HTERT RPE-1 (cell line): ENCODE measurements around the gene OPN3.

Source experiments
- in situ Hi-C: fragments of 300-500 bp; cut with MboI; formaldehyde crosslinking; loops from 4 replicates; pipeline ENCODE4 v1.14.3; 2020; ENCODE audit warnings: low sequenced_read_pairs

The OPN3 gene

DNA sequence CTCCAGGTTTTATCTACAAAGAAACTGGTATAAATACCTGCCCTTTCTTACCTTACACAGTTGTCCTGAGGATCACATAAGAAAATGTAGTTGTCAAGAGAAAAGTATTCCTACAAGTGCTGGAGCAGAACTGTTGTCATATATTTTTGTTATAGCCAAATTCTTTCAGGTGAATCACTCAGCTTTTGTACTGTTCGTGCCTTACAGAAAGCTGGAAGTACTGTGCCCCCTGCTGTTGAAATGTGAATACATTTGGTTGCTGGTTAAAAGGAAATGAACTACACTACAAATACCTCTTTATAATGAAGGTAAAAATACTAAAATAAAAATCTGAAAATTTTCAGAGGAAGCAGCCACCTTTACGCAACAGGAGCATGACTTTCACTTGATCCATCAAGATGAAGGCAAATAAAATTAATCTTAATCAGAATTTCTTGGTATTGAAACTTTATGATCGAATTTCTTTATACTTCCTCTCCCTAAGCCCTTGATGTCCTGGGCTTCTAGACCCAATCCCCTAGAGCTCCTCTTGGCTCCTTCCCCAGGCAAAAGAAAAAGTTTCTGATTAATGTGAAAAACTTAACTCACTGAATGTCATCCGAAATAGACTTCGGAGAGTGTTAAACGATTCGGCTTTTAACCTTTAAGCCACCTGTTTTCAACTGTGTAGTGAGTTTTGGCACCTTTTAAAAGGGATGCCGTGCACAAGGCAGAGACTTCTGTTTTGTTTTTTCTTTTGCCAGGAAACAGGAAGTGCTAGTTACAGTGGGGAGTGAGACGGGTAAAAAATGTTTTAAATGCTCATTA, 12.5 kb downstream of the OPN3 start:
- in situ Hi-C loops: loop anchor here (25.0 kb wide), 1 partner anchor 210 kb away; the partner anchor contains the start of gene EXO1

- in situ Hi-C loops: loop anchor here (25.0 kb wide), 1 partner anchor 212 kb away; the partner anchor contains the start of gene EXO1
These were observed 15.2 kb downstream of the OPN3 start for GRCh38 chr1:241624935-241625334.

DNA sequence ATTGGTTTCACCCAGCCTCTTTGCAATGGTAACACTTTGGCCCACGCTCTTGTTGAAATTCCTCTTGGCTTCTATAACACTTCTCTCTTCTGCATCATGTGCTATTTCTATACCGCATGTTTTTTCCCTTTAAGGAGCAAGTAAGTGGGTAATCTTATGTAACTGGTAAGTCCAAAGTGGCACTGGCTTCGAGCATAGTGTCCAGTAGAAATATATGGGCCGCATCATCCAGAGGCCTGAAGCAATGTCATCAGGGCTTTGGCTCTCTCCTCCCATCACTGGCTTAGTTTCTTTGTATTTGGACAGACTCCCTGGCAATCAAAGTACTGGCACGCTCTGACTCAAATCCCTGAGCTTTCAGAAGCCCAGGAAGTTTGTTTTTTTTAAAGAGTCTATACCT, 17.5 kb downstream of the OPN3 start:
- in situ Hi-C loops: no loop called here

- in situ Hi-C loops: no loop called here
These were observed 22.7 kb downstream of the OPN3 start for GRCh38 chr1:241617426-241617825.

GRCh38 chr1:241615043-241615974, 24.9 kb downstream of the OPN3 start:
- in situ Hi-C loops: no loop called here

DNA sequence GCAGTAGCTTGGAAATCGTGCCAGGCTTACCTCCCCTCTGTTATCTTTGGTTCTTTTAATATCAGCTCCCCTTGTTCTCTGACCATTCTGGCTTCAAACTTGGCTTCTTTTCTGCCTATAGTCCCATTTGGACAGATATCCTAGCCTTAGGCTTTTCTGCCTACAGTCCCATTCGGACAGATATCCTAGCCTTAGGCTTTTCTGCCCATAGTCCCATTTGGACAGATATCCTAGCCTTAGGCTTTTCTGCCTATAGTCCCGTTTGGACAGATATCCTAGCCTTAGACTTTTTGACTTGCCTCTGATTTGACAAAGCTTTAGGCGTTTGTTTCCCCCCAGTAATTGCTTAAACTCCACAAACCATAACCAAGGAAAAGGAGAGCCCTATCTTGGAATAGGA, 25.6 kb downstream of the OPN3 start:
- in situ Hi-C loops: no loop called here

DNA sequence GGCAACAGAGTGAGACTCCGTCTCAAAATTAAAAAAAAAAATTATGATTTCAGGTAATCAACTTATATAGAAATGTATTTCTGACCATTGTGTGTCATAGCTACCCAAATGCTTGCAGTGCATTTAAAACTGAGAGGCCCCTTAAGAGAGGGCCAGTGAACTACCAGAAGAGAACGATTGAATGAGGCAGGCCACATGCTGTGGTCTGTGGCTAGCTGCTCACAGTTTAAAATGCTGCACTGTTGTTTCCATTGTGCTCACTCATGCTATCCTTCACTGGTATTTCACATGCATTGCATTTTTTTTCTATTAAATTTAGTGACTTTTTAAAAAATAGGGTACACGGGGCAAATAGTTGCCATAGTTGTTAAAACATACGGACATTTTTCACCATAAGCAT, 26.0 kb downstream of the OPN3 start:
- in situ Hi-C loops: no loop called here

- in situ Hi-C loops: no loop called here
These were observed 27.4 kb downstream of the OPN3 start for GRCh38 chr1:241612533-241613477.

DNA sequence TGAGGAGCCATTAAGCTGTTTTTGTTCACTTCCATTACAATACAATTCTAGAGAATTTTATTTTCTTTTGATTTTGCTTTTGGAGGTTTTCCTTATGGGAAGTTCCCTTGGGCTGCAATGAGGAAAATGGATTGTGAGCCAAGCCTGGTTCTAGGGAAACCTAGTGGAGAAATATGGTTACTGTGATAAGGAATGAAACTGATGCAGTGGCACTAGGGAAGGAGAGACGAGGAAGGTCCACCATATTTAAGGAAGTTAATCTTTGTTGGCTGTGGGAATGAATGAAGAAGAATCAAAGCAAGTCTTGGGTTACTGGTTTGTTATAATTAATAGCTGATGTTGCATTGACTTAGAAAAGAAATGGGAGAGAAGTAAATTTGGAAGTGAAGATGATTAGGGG, 28.4 kb downstream of the OPN3 start:
- in situ Hi-C loops: no loop called here

GRCh38 chr1:241611063-241611462, 29.1 kb downstream of the OPN3 start:
- in situ Hi-C loops: no loop called here

- in situ Hi-C loops: no loop called here
These were observed 29.9 kb downstream of the OPN3 start for GRCh38 chr1:241610056-241610815.

- in situ Hi-C loops: no loop called here
These were observed 31.7 kb downstream of the OPN3 start for GRCh38 chr1:241608379-241609033.

GRCh38 chr1:241607497-241607896, 32.7 kb downstream of the OPN3 start:
- in situ Hi-C loops: no loop called here

DNA sequence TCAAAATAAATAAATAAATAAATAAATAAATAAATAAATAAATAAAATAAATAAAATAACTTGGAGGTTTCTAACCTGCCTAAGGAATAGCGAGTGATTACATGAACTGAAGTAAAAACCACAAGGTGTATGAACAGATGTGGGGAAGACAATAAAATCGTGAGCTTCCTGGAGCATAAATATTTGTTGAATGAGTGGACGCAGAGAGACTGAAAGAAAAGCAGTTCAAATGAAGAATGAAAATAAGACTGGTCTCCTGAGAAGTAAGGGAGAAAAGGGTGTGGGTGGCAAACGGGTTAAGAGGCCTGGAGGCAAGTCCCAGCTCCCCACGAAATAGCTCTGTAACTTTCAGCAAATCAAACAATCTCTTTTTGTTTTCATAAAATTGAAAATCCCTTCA, 33.6 kb downstream of the OPN3 start:
- in situ Hi-C loops: no loop called here

- in situ Hi-C loops: no loop called here
These were observed 34.9 kb downstream of the OPN3 start for GRCh38 chr1:241605146-241605805.

DNA sequence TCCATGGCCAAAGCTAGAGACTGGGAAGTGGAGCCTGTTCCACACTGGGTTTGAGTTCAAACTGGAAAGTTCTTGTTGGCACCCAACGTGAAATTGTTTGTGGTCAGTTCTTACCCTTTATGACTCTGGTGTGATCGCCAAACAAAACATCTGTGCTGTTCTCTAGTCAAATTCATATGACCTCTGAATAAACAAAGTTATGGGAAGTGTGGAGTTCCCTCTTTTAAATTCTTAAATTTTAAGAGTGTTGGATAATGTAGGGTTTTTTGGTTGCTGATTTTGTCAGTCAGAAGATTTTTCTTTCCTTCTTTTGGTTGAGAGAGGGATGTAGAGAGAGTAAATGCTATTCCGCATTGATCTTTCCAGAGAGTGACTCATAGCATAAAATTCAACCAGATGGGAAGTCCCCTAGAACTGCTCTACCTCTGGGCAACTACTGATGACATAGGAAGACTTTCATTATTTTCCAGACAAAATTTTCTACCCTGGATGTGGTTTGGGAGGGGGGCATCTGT, 36.4 kb downstream of the OPN3 start:
- in situ Hi-C loops: no loop called here

- in situ Hi-C loops: no loop called here
These were observed 39.7 kb downstream of the OPN3 start for GRCh38 chr1:241600496-241600901.

DNA sequence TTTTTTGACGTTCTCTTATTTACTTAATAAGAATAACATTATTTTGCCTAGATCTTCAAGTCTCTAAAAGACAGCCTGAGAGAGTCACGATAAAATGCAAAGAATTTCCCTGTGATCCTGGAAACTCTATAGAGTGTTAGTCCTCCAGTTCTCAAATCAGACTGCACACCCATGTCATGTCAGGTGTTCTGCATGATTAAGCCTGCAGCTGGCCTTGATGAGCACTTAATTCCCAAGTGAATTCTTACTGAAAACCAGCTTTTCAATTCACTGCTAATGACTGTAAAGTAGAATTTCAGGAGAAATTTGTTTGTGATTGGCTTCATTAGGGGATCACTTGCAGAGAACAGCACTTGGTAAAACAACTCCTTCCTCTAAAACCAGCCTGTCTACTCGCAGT, 41.9 kb downstream of the OPN3 start:
- in situ Hi-C loops: no loop called here

- in situ Hi-C loops: no loop called here
These were observed 43.5 kb downstream of the OPN3 start for GRCh38 chr1:241596633-241597032.
